Hepatocyte (in vitro differentiated cells): ENCODE measurements around the gene TRIP10. TPM values are rescaled to one million over a fixed set of nuclear protein-coding genes. Genes with fewer than 3 reads are reported as not detected.

ENCODE experiments used
- DNase-seq: peaks from one replicate; pipeline ENCODE4 v3.0.0-alpha.2; 2016; ENCODE audit warnings: low spot score
- H2AFZ ChIP-seq: fragments of 200-600 bp; sonication (generic); 2 replicates; pipeline ENCODE4 v1.6.0; 2016; ENCODE audit warnings: antibody characterized with exemption, mild to moderate bottlenecking
- H3K27ac ChIP-seq: fragments of 200-600 bp; sonication (generic); 2 replicates; pipeline ENCODE4 v1.5.1; 2016; ENCODE audit warnings: mild to moderate bottlenecking
- H3K27me3 ChIP-seq: fragments of 200-600 bp; sonication (generic); 2 replicates; pipeline ENCODE4 v1.6.1; 2016
- H3K36me3 ChIP-seq: fragments of 200-600 bp; sonication (generic); replicated peaks from 2 replicates; pipeline ENCODE4 v1.5.1; 2016; ENCODE audit warnings: low read depth; ENCODE audit not compliant: insufficient read depth
- H3K4me1 ChIP-seq: fragments of 200-600 bp; sonication (generic); 2 replicates; pipeline ENCODE4 v1.5.1; 2016; ENCODE audit warnings: mild to moderate bottlenecking, moderate library complexity; ENCODE audit not compliant: insufficient read depth
- H3K4me2 ChIP-seq: fragments of 200-600 bp; sonication (generic); 2 replicates; pipeline ENCODE4 v1.6.0; 2016
- H3K4me3 ChIP-seq: fragments of 200-600 bp; sonication (generic); 2 replicates; pipeline ENCODE4 v1.5.1; 2016; ENCODE audit warnings: mild to moderate bottlenecking
- H3K79me2 ChIP-seq: fragments of 200-600 bp; sonication (generic); 2 replicates; pipeline ENCODE4 v1.6.0; 2017; ENCODE audit warnings: mild to moderate bottlenecking
- H3K9me2 ChIP-seq: fragments of 200-600 bp; sonication (generic); replicated peaks from 2 replicates; pipeline ENCODE4 v1.6.0; 2017; ENCODE audit warnings: mild to moderate bottlenecking; ENCODE audit not compliant: insufficient read depth
- H3K9me3 ChIP-seq: fragments of 200-600 bp; sonication (generic); 2 replicates; pipeline ENCODE4 v1.5.1; 2016; ENCODE audit warnings: low read depth, mild to moderate bottlenecking
- H4K20me1 ChIP-seq: fragments of 200-600 bp; sonication (generic); 2 replicates; pipeline ENCODE4 v1.6.0; 2016; ENCODE audit warnings: mild to moderate bottlenecking; ENCODE audit not compliant: insufficient read depth, poor library complexity, severe bottlenecking
- EZH2 ChIP-seq: fragments of 200-600 bp; sonication (generic); IDR thresholded peaks from 2 replicates; pipeline ENCODE4 v1.6.1; 2016; ENCODE audit warnings: antibody characterized with exemption, mild to moderate bottlenecking, borderline replicate concordance
- EZH2phosphoT487 ChIP-seq: fragments of 200-600 bp; sonication (generic); IDR thresholded peaks from one replicate; pipeline ENCODE4 v1.6.1; 2018; ENCODE audit warnings: antibody characterized with exemption, mild to moderate bottlenecking, low read depth, moderate library complexity; ENCODE audit not compliant: unreplicated experiment, severe bottlenecking
- WGBS: methylation state at CpG from one replicate; pipeline ENCODE4 v1.1.6; 2016; ENCODE audit warnings: low lambda C conversion rate; ENCODE audit errors: missing lambda C conversion rate; 5-methylcytosine and 5-hydroxymethylcytosine counted together
- polyA plus RNA-seq: library from polyadenylated mRNA; unstranded; fragments of >200 nt; fragmentation: Nextera tagmentation; extraction: Ambion mirVana; gene quantifications from 2 replicates; pipeline ENCODE4 v1.2.1, GENCODE V29; 2016
- total RNA-seq: library from RNA; depleted of rRNA; stranded (reverse); fragments of >200 nt; gene quantifications from 2 replicates; pipeline ENCODE4 v1.2.3, GENCODE V29; 2014
- TF ChIP-seq, protein P1 (sequence below): fragments of 200-600 bp; sonication (generic); IDR thresholded peaks from 2 replicates; pipeline ENCODE4 v1.5.1; 2016; ENCODE audit warnings: antibody characterized with exemption, mild to moderate bottlenecking; ENCODE audit not compliant: poor library complexity

TRIP10 gene
- total and polyA plus RNA-seq, 2 experiments from 2014 or later = 48.8 to 79.5 TPM

DNA sequence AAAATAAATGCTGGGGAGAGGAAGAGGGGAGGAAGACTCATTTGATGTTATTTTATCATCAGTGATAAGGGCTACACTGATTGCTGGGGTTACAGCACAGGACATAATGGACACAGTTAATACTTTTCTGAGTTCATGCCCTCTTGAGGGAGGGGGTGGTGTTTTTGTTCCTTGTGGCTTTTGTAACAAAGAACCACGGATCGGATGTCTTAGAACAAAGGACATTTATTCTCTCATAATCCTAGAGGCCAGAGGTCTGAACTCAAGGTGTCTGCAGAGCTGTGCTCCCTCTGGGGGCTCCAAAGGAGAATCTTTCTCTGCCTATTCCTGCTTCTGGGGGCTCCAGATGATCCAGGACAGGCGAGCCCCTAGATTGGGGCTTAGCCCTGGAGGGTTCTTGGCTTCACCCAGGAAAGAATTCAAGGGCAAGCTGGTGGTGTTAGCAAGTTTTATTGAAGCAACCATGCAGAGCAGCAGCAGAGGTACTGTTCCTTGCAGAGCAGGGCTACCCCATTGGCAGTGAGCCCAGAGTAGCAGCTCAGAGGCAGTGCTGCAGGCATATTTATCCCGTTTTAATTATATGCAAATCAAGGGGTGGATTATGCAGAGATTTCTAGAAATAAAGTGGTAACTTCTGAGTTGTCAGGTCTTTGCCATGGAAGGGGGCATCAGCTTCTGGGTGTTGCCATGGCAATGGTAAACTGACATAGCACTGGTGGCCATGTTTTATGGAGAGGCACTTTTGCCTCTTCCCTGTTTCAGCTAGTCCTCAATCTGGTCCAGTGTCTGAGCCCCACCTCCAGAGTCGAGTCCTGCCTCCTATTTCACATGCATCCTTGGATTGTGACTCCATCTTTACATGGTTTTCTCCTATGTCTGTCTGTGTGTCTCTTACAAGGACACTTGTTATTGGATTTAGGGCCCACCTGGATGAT lies 51.0 kb downstream of the TRIP10 start:
- Histone ChIP-seq H3K27ac (no peak overlapping the region), H3K27me3 (no peaks in the 10 kb centered on the region), H3K4me1 (no peaks in the 10 kb centered on the region), H3K79me2 (no peaks in the 10 kb centered on the region), H3K36me3 (no peaks in the 10 kb centered on the region), H3K9me3 (no peaks in the 10 kb centered on the region), H3K4me2 (no peak overlapping the region), H2AFZ (no peak overlapping the region), H4K20me1 (no peaks in the 10 kb centered on the region), H3K4me3 (no peak overlapping the region), H3K9me2 (no peaks in the 10 kb centered on the region)
- WGBS = 71% methylated on average over 5 of the region's 5 CpGs
- no peak for TF ChIP-seq EZH2phosphoT487
- TF ChIP-seq EZH2 = no peak
- TF ChIP-seq, protein P1, sequence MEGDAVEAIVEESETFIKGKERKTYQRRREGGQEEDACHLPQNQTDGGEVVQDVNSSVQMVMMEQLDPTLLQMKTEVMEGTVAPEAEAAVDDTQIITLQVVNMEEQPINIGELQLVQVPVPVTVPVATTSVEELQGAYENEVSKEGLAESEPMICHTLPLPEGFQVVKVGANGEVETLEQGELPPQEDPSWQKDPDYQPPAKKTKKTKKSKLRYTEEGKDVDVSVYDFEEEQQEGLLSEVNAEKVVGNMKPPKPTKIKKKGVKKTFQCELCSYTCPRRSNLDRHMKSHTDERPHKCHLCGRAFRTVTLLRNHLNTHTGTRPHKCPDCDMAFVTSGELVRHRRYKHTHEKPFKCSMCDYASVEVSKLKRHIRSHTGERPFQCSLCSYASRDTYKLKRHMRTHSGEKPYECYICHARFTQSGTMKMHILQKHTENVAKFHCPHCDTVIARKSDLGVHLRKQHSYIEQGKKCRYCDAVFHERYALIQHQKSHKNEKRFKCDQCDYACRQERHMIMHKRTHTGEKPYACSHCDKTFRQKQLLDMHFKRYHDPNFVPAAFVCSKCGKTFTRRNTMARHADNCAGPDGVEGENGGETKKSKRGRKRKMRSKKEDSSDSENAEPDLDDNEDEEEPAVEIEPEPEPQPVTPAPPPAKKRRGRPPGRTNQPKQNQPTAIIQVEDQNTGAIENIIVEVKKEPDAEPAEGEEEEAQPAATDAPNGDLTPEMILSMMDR = no peak
- no peak for DNase-seq

DNA sequence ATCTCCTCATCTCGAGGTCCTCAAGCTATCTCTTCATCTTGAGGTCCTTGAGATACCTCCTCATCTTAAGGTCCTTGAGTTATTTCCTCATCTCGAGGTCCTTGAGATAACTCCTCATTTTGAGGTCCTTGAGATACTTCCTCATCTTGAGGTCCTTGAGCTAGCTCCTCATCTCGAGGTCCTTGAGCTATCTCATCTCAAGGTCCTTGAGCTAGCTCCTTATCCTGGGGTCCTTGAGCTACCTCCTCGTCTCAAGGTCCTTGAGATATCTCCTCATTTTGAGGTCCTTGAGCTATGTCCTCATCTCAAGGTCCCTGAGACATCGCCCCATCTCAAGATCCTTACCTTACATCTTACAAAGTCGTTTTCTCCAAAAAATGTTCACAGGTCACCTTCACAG lies 51.8 kb downstream of the TRIP10 start:
- Histone ChIP-seq H3K79me2 (no peaks in the 10 kb centered on the region), H3K4me3 (no peak overlapping the region), H3K4me2 (no peak overlapping the region), H3K27me3 (no peaks in the 10 kb centered on the region), H3K9me3 (no peaks in the 10 kb centered on the region), H3K36me3 (no peaks in the 10 kb centered on the region), H3K4me1 (no peaks in the 10 kb centered on the region), H3K9me2 (no peaks in the 10 kb centered on the region), H2AFZ (no peak overlapping the region), H3K27ac (no peak overlapping the region), H4K20me1 (no peaks in the 10 kb centered on the region)
- DNase-seq = no peak
- TF ChIP-seq EZH2phosphoT487 = no peak
- TF ChIP-seq, protein P1 = no peak
- no peak for TF ChIP-seq EZH2
- WGBS = 68% methylated on average over 6 of the region's 6 CpGs

DNA sequence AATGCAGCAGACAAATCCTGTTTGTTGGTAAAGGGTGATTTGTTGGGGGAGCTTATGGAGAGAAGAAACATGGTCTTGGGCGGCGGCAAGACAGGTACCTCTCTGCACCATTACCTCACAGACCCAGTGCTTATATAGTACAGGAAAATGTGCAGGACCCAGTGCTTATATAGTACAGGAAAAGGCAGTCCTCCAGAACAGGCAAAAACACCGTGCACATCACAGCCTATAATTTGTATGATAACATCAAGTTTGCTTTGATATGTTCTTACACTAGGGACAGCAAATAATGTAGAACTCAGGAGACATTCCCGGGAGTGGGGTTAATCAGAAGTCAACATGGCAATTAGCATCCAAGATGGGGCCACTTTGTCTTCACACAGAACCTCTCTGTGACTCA lies 53.9 kb downstream of the TRIP10 start:
- H3K4me2 ChIP-seq = no peak overlapping the region
- DNase-seq = no peak
- 93% methylated on average over 4 of the region's 4 CpGs for WGBS
- H3K4me3 ChIP-seq = no peak overlapping the region
- H4K20me1 ChIP-seq = no peaks in the 10 kb centered on the region
- TF ChIP-seq EZH2 (no peak), EZH2phosphoT487 (no peak)
- no peaks in the 10 kb centered on the region for H3K4me1 ChIP-seq
- no peaks in the 10 kb centered on the region for H3K9me3 ChIP-seq
- H3K36me3 ChIP-seq = no peaks in the 10 kb centered on the region
- H2AFZ ChIP-seq = no peak overlapping the region
- H3K27ac ChIP-seq = no peak overlapping the region
- no peaks in the 10 kb centered on the region for H3K79me2 ChIP-seq
- H3K27me3 ChIP-seq = no peaks in the 10 kb centered on the region
- H3K9me2 ChIP-seq = no peaks in the 10 kb centered on the region

DNA sequence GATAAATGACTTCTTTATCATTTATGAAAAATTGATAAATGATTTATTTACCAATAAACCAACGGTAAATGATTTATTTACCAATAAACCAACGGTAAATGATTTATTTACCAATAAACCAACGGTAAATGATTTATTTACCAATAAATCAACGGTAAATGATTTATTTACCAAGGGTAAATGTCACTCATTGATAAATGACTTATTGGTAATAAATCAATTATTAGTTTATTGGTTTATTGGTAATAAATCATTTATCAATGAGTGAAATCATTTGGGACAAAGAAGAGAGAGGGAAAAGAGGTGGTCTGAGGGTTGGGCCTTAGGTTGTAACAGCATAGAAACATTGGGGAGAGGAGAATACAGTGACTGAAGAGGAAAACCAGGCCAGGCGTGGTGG lies 54.5 kb downstream of the TRIP10 start:
- Histone ChIP-seq H3K4me1 (no peaks in the 10 kb centered on the region), H3K9me2 (no peaks in the 10 kb centered on the region), H2AFZ (no peak overlapping the region), H3K4me3 (no peak overlapping the region), H3K79me2 (no peaks in the 10 kb centered on the region), H3K36me3 (no peaks in the 10 kb centered on the region), H3K9me3 (no peaks in the 10 kb centered on the region), H3K27me3 (no peaks in the 10 kb centered on the region), H3K4me2 (no peak overlapping the region), H3K27ac (no peak overlapping the region), H4K20me1 (no peaks in the 10 kb centered on the region)
- 92% methylated on average over 5 of the region's 5 CpGs for WGBS
- TF ChIP-seq EZH2phosphoT487 (no peak), EZH2 (no peak)
- TF ChIP-seq, protein P1 = no peak
- no peak for DNase-seq
